Frontal cortex (tissue), 4 donors: ENCODE measurements around the gene RPS6KL1. TPM values are rescaled to one million over a fixed set of nuclear protein-coding genes. Genes with fewer than 3 reads are reported as not detected.
A peak's percentile ranks its signal among the peaks of the same experiment; 100 is the strongest.

Experiments used
- DNase-seq, 2 donors: peaks; one replicate each; pipeline ENCODE4 v3.0.0; 2012; ENCODE audit warnings: low spot score in 2 of 2
- FAIRE-seq: peaks from 2 replicates; lab custom pipeline; 2012; peaks lifted over from hg19 to GRCh38; lab: Jason Lieb, UNC
- total RNA-seq: library from RNA; depleted of rRNA; stranded (reverse); fragments of >200 nt; gene quantifications from one replicate; pipeline ENCODE4 v1.2.3, GENCODE V29; 2014
- donor health status: control.
- donor health status: control.
- donor health status: control.

The RPS6KL1 gene
- total RNA-seq, 1 donor from 2014 or later: 23.6 TPM

- DNase-seq (no peak), FAIRE-seq (no peak)
Measured at GRCh38 chr14:74917178-74917543, 5.9 kb downstream of the RPS6KL1 start.

GRCh38 chr14:74915826-74916225, 7.2 kb downstream of the RPS6KL1 start:
- DNase-seq (no peak), FAIRE-seq (no peak)

- DNase-seq (no peak), FAIRE-seq (no peak)
Measured at GRCh38 chr14:74915426-74915825, 7.6 kb downstream of the RPS6KL1 start.

GRCh38 chr14:74913986-74914573, 9.0 kb downstream of the RPS6KL1 start:
- DNase-seq: peak; percentile 64 to 77
- FAIRE-seq: no peak

- FAIRE-seq (no peak), DNase-seq (no peak)
Measured at GRCh38 chr14:74913393-74913910, 9.6 kb downstream of the RPS6KL1 start.

GRCh38 chr14:74912801-74913200, 10.3 kb downstream of the RPS6KL1 start:
- FAIRE-seq (no peak), DNase-seq (no peak)

GRCh38 chr14:74912111-74912510, 10.9 kb downstream of the RPS6KL1 start:
- DNase-seq (no peak), FAIRE-seq (no peak)

GRCh38 chr14:74911704-74912103, 11.4 kb downstream of the RPS6KL1 start:
- DNase-seq: no peak
- FAIRE-seq: no peak

- no peak for FAIRE-seq
- no peak for DNase-seq
Measured at GRCh38 chr14:74911221-74911620, 11.8 kb downstream of the RPS6KL1 start.

GRCh38 chr14:74910556-74910955, 12.5 kb downstream of the RPS6KL1 start:
- DNase-seq (no peak), FAIRE-seq (no peak)

- FAIRE-seq: no peak
Measured at GRCh38 chr14:74909911-74910310, 13.1 kb downstream of the RPS6KL1 start.

GRCh38 chr14:74909501-74909900, 13.6 kb downstream of the RPS6KL1 start:
- FAIRE-seq (no peak), DNase-seq (no peak)

More at GRCh38 chr14:74909911-74910310, 13.1 kb downstream of the RPS6KL1 start:
- no peak for DNase-seq

- DNase-seq (no peak), FAIRE-seq (no peak)
Measured at GRCh38 chr14:74908861-74909341, 14.2 kb downstream of the RPS6KL1 start.

GRCh38 chr14:74907744-74908143, 15.3 kb downstream of the RPS6KL1 start:
- no peak for FAIRE-seq
- DNase-seq: no peak

GRCh38 chr14:74906925-74907521, 16.0 kb downstream of the RPS6KL1 start:
- FAIRE-seq (no peak), DNase-seq (no peak)

- peak; percentile 63 to 78 for DNase-seq
- FAIRE-seq: no peak
Measured at GRCh38 chr14:74905595-74906142, 17.4 kb downstream of the RPS6KL1 start.

- FAIRE-seq: no peak
- DNase-seq: no peak
Measured at GRCh38 chr14:74904635-74905503, 18.2 kb downstream of the RPS6KL1 start.

- DNase-seq (no peak), FAIRE-seq (no peak)
Measured at GRCh38 chr14:74902941-74903705, 19.9 kb downstream of the RPS6KL1 start.

- DNase-seq (no peak), FAIRE-seq (no peak)
Measured at GRCh38 chr14:74898694-74899093, 24.4 kb downstream of the RPS6KL1 start.

- FAIRE-seq (no peak), DNase-seq (no peak)
Measured at GRCh38 chr14:74898083-74898482, 25.0 kb downstream of the RPS6KL1 start.
